SJSA1 (cell line): ENCODE data around the gene TDRD7. TPM values are rescaled to one million over a fixed set of nuclear protein-coding genes. Genes with fewer than 3 reads are reported as not detected.

Experiments used
- DNase-seq, 2 experiments: peaks; one replicate each; pipeline ENCODE4 v3.0.0-alpha.2; 2015 to 2020; ENCODE audit warnings: low spot score in 2 of 2, low read depth in 1 of 2
- H3K27ac ChIP-seq: fragments of 250-450 bp; sonication (Bioruptor Pico); 2 replicates; pipeline ENCODE4 v1.5.1; 2020; ENCODE audit warnings: mild to moderate bottlenecking, moderate library complexity
- H3K27me3 ChIP-seq: fragments of 250-450 bp; sonication (Bioruptor Pico); replicated peaks from 2 replicates; pipeline ENCODE4 v1.5.1; 2020; ENCODE audit warnings: mild to moderate bottlenecking, moderate library complexity
- H3K36me3 ChIP-seq: fragments of 250-450 bp; sonication (Bioruptor Pico); 2 replicates; pipeline ENCODE4 v1.5.1; 2020; ENCODE audit warnings: mild to moderate bottlenecking
- H3K4me1 ChIP-seq: fragments of 250-450 bp; sonication (Bioruptor Pico); replicated peaks from 2 replicates; pipeline ENCODE4 v1.6.1; 2021; ENCODE audit warnings: mild to moderate bottlenecking
- H3K4me3 ChIP-seq: fragments of 250-450 bp; sonication (Bioruptor Pico); 2 replicates; pipeline ENCODE4 v1.5.1; 2020; ENCODE audit warnings: mild to moderate bottlenecking
- H3K9me3 ChIP-seq: fragments of 250-450 bp; sonication (Bioruptor Pico); replicated peaks from 2 replicates; pipeline ENCODE4 v1.5.1; 2020; ENCODE audit warnings: mild to moderate bottlenecking
- total RNA-seq: library from RNA; depleted of rRNA; stranded (reverse); fragments of >200 nt; shearing (Covaris generic); gene quantifications from 2 replicates; pipeline ENCODE4 v1.2.3, GENCODE V29; 2014

TDRD7 gene
- total RNA-seq, 1 experiment from 2014 or later = 5.3 TPM

DNA sequence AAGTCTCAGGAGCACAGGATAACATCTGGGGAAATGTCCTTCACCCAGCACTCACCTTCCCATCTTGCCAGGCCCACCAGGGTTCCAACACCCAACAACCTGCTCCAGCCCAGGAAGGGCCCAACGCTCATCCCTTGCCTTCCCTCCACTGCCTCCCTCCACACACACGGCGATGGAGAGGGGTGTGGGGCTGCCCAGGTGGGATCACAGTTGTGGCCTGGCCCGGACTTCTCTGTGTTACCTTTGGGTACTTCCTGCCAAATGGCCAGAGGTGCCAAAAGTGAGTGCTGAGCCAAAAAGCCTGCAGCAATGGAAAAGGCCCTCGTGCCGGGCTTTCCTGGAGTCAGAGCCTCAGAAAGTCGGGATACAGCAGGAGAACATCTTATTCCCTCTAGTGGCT, 15.6 kb upstream of the TDRD7 start:
- Histone ChIP-seq H3K4me1 (peaks cover 4% of the 10 kb centered on the region; the same call in 1 of the 2 replicates), H3K36me3 (no peaks in the 10 kb centered on the region), H3K27ac (no peak overlapping the region), H3K4me3 (no peak overlapping the region), H3K27me3 (no peaks in the 10 kb centered on the region), H3K9me3 (no peaks in the 10 kb centered on the region)
- DNase-seq = no peak

DNA sequence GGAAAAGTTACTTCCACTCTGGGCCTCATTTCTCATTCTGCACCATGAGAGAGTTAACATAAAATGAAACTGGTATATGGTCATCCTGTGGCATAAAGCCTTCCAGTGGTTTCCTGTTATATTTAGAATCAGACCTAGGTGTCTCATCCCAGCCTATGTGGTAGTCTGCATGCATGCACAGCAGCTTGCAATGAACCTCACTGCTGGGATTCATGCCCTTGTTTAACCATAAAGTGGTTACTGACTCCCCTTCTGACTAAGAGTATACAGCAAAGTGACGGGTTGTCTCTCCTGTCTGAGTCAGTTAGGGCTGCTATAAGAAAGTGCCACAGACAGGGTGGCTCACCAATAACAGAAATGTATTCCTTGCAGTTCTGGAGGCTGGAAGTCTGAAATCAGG, 14.7 kb upstream of the TDRD7 start:
- no peak for DNase-seq
- Histone ChIP-seq H3K36me3 (no peaks in the 10 kb centered on the region), H3K27me3 (no peaks in the 10 kb centered on the region), H3K27ac (no peak overlapping the region), H3K4me3 (no peak overlapping the region), H3K9me3 (no peaks in the 10 kb centered on the region), H3K4me1 (peaks cover 4% of the 10 kb centered on the region; the same call in 1 of the 2 replicates)

DNA sequence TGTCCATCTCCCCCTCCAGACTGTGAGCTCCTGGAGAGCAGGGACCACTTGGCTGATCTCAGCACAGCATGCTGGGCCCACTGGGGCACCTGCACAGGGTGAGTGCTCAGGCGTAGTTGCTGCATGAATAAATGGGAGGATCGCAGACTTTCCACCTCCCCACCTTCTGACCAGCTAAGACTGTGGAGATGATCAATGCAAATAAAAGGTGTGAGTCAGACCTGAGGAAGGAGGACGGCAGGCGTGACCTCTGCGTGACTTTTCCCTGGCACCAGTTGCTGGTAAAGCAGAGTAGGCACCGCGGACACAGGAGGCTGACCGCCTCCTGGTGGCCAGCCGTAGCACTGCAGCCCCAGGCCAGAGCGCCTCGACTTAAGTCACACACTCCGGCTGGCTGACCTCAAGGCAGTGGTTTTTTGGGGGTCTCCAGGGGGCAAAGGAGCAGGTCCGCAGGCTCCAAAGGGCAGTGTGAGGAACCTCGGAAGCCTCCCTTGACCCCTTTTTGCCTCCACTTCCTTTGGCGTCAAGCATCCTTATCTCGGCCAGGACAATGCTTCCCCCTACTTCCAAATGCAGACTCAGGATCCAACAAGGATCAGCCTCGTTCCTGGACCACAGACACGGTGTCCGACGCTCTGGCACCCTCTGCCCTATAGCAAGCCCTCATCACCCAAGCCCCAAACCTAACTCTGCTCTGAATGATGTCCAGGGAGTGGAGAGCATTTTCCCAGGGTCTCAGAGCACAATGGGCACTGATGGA, 12.7 kb upstream of the TDRD7 start:
- peak; percentile 25 to 57 for DNase-seq
- Histone ChIP-seq H3K27ac (no peak overlapping the region), H3K9me3 (0 out of 2 replicates have a peak, but pooled peaks cover 4% of the 10 kb centered on the region), H3K27me3 (no peaks in the 10 kb centered on the region), H3K36me3 (no peaks in the 10 kb centered on the region), H3K4me1 (peaks cover 4% of the 10 kb centered on the region; the same call in 1 of the 2 replicates), H3K4me3 (no peak overlapping the region)

DNA sequence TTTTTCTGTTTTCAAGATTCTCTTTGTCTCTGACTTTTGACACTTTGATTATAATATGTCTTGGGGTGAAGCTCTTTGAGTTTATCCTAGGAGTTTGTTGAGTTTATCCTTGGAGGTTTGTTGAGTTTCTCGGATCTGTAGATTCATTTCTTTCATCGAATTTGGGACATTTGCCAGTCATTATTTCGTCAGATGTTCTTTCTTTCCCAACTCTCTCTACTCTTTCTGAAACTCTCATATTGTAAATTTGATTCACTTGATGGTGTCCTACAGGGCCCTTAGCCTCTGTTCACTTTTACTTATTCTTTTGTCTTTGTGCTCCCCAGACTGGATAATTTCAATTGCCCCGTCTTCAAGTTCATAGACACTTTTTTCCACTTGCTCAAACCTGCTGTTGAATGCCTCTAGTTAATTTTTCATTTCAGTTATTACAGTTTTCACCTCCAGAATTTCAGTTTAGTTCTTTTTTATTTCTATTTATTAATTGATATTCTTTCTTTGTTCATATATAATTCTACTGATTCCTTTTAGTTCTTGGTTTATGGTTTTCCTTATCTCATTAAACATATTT, 8.1 kb upstream of the TDRD7 start:
- 0 out of 2 replicates have a peak, but pooled peaks cover 3% of the 10 kb centered on the region for H3K27me3 ChIP-seq
- H3K36me3 ChIP-seq = no peaks in the 10 kb centered on the region
- H3K27ac ChIP-seq = no peak overlapping the region
- 0 out of 2 replicates have a peak, but pooled peaks cover 4% of the 10 kb centered on the region for H3K9me3 ChIP-seq
- H3K4me1 ChIP-seq = peaks cover 4% of the 10 kb centered on the region; the same call in 1 of the 2 replicates
- DNase-seq = no peak
- no peak overlapping the region for H3K4me3 ChIP-seq

DNA sequence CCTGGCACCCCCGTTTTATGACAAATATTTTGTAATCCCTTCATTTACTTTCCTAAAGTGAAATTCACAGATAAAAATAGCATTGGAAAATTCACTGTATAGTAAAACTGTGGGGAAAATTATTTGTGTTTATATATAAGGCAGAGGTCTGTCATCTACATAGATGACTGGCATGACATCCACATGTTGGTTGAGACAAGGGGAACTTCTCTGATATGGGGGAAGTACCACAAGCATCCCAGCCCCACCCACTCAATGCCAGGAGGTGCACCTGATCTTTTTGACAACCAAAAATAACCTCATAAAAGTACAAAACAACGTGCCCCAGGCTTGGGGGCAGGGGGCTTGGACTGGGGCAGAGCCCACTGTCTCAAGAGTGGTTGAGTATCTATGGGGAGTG, 6.3 kb upstream of the TDRD7 start:
- Histone ChIP-seq H3K4me1 (no peaks in the 10 kb centered on the region), H3K27me3 (0 out of 2 replicates have a peak, but pooled peaks cover 11% of the 10 kb centered on the region), H3K4me3 (no peak overlapping the region), H3K9me3 (0 out of 2 replicates have a peak, but pooled peaks cover 4% of the 10 kb centered on the region), H3K27ac (no peak overlapping the region), H3K36me3 (no peaks in the 10 kb centered on the region)
- DNase-seq = no peak

DNA sequence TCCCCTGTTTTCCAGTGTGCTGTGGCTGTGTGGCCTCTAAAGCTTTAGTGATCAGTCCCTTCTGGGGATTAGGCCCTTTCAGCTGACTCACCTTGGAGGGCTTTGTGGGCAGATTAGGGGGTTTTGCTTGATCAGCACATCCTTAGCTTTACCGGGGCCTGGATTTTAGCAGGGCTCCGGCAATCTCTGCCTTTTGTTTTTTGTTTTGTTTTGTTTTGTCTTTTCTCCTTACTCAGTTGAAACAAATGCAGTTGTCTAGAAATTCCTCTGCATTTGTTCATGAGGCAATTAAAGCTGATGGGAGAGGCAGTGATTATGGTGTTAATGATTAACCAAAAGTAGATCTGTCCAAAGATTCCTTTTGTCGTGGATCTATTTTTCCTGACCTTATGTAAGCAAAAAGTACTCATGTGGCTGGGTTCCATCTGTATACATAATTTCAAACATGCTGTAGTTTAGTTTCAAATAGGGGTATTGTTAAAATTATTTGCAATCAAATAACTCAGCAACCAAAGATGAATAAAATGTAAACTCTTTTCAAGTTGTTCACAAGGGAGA, 5.2 kb upstream of the TDRD7 start:
- H3K4me3 ChIP-seq = no peak overlapping the region
- H3K27ac ChIP-seq = no peak overlapping the region
- H3K36me3 ChIP-seq = no peaks in the 10 kb centered on the region
- H3K9me3 ChIP-seq = 0 out of 2 replicates have a peak, but pooled peaks cover 4% of the 10 kb centered on the region
- DNase-seq = no peak
- peaks cover 3% of the 10 kb centered on the region; the same call in 1 of the 2 replicates for H3K4me1 ChIP-seq
- H3K27me3 ChIP-seq = 0 out of 2 replicates have a peak, but pooled peaks cover 11% of the 10 kb centered on the region

DNA sequence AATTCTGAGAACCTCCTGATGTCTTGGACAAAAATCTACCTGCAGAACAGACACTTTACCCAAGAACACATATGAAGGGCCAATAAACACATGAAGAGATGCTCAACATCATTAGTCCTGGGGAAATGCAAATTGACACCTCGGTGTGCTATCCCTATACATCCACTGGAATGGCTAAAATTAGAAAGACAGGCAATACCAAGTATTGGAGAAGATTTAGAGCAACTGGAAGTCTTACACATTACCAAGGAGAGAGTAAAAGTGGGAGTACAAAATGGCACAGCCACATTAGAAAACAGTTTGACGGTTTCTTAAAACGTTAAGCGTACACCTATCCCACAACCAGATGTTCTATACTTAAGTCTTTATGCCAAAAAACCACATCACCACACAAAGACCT, 3.3 kb upstream of the TDRD7 start:
- 0 out of 2 replicates have a peak, but pooled peaks cover 4% of the 10 kb centered on the region for H3K9me3 ChIP-seq
- peaks cover 4% of the 10 kb centered on the region; the same call in 1 of the 2 replicates for H3K36me3 ChIP-seq
- DNase-seq = no peak
- H3K4me3 ChIP-seq = no peak overlapping the region
- 0 out of 2 replicates have a peak, but pooled peaks cover 11% of the 10 kb centered on the region for H3K27me3 ChIP-seq
- H3K4me1 ChIP-seq = peaks cover 13% of the 10 kb centered on the region; the same call in 1 of the 2 replicates
- H3K27ac ChIP-seq = no peak overlapping the region

DNA sequence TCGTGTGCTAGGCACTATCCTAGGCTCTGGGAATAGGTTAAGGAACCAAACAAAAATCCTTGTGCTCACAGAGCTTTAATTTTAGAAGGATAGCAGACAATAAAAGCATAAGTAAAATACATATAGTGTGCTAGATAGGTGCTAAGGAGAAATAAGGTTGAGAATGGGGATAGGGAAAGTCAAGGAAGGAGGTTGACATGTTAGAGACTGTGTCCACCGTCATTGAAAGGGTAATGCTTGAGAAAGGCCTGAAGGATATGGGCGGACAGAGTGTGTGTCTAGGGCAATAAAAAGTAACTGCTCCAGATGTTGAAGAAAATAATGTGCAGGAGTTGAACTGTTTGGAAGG, 482 bp upstream of the TDRD7 start:
- Histone ChIP-seq H3K4me1 (peaks cover 13% of the 10 kb centered on the region; the same call in 1 of the 2 replicates), H3K27ac (no peak overlapping the region), H3K9me3 (no peaks in the 10 kb centered on the region), H3K4me3 (peak overlapping the region; percentile 92), H3K36me3 (peaks cover 4% of the 10 kb centered on the region; the same call in 1 of the 2 replicates), H3K27me3 (0 out of 2 replicates have a peak, but pooled peaks cover 11% of the 10 kb centered on the region)
- no peak for DNase-seq

DNA sequence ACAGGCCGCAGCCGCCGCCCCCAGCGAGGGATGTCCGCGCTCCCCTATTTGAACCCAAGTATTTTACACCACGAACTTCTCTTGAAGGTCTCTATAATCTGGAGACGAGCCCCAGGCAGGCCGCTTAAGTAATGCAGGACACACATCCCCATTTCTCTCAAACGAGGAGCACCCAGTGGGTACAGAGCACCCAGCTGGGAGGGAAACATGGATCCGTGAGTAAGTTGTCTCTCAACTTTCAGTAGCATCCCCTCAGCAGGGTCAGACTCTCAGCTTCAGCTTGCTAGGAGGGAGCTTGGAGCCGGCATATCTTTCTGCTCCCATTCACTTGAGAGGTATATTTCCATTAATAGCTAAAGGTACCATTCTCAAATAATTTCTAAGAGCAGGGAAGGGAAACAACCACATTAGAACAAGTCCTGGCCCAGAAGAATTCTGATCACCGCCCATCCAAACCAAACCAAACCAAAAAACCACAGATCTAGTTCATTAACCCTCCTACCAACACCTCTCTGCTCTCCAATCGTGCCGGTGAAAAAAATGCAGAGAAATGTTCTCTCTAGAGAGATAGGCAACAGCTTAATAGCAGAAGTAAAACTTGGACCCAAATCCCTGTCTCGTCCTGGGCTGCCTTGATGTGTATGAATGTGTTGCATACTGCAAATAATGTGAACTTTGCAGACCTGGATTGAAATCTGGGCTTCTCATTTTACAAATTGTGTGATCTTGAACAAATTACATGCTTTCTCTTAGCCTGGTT, 910 bp downstream of the TDRD7 start:
- Histone ChIP-seq H3K4me1 (peaks cover 13% of the 10 kb centered on the region; the same call in 1 of the 2 replicates), H3K4me3 (peak overlapping the region; percentile 92), H3K27me3 (0 out of 2 replicates have a peak, but pooled peaks cover 8% of the 10 kb centered on the region), H3K36me3 (peaks cover 4% of the 10 kb centered on the region; the same call in 1 of the 2 replicates), H3K9me3 (no peaks in the 10 kb centered on the region), H3K27ac (no peak overlapping the region)
- DNase-seq = no peak

DNA sequence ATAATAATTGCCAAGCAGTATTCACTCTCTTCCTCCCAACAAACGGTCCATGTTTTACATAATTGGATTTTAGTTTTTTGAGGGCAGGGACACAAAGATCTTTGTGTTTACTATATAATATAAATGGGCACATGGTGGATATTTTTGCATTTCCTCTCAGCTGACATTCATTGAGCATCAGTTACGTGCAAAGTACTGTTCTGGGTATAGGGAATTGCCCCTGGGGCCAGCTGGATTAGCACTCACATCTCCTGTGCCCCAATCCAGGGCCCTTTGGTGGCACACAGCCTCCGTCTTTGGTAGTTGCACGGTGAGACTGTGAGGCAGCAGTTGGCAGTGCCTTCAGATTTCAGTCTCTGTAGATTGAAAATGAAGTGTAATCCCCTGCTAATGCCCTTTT, 1.6 kb downstream of the TDRD7 start:
- Histone ChIP-seq H3K36me3 (peaks cover 4% of the 10 kb centered on the region; the same call in 1 of the 2 replicates), H3K4me3 (no peak overlapping the region), H3K9me3 (no peaks in the 10 kb centered on the region), H3K27ac (no peak overlapping the region), H3K4me1 (peaks cover 13% of the 10 kb centered on the region; the same call in 1 of the 2 replicates), H3K27me3 (0 out of 2 replicates have a peak, but pooled peaks cover 8% of the 10 kb centered on the region)
- DNase-seq = no peak

DNA sequence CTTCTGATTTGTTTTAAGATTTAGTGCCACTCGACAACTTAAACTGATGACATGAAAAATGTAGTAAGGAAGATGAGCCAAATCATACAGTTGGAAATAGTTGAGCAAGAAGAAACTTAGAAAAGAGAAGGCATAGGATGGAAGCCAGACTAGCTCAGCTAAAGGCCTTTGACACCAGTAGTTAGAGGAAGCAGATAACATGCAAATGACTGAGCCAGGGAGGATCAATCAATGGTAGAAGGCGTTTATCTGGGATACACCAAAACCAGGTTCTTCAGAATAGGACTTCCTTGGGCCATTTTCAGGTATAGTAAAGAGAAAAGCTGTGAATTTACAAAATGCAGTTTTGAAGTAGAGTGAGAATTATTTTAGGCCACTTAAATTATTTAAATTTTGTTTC, 3.2 kb downstream of the TDRD7 start:
- no peak overlapping the region for H3K27ac ChIP-seq

DNA sequence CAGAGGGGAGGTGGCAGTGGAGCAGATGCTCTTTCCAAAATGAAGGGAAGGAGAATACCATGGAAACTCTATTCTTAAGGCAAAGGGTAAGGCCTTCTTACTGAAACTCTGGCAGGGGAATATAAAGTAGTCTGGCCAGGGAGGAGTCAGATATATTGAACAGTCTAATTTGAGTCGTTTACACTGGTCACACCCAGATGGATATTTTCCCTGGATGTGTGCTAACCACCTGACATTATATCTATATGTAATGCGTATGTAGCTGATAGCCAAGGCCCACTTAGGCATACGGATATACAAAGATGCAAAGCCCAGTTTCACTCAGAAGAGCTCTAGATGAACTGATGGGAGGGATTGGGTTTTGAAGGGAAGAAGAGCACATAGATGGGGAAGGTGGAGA, 7.0 kb downstream of the TDRD7 start:
- H3K4me3 ChIP-seq = no peak overlapping the region
- H3K27ac ChIP-seq = no peak overlapping the region
- DNase-seq = no peak
- H3K27me3 ChIP-seq = no peaks in the 10 kb centered on the region
- peaks cover 10% of the 10 kb centered on the region for H3K4me1 ChIP-seq
- H3K9me3 ChIP-seq = no peaks in the 10 kb centered on the region
- H3K36me3 ChIP-seq = no peaks in the 10 kb centered on the region

More for the DNA sequence above, 3.2 kb downstream of the TDRD7 start:
- H3K9me3 ChIP-seq = no peaks in the 10 kb centered on the region
- DNase-seq = no peak
- H3K27me3 ChIP-seq = no peaks in the 10 kb centered on the region
- no peak overlapping the region for H3K4me3 ChIP-seq
- H3K36me3 ChIP-seq = peaks cover 4% of the 10 kb centered on the region; the same call in 1 of the 2 replicates
- H3K4me1 ChIP-seq = peaks cover 24% of the 10 kb centered on the region

DNA sequence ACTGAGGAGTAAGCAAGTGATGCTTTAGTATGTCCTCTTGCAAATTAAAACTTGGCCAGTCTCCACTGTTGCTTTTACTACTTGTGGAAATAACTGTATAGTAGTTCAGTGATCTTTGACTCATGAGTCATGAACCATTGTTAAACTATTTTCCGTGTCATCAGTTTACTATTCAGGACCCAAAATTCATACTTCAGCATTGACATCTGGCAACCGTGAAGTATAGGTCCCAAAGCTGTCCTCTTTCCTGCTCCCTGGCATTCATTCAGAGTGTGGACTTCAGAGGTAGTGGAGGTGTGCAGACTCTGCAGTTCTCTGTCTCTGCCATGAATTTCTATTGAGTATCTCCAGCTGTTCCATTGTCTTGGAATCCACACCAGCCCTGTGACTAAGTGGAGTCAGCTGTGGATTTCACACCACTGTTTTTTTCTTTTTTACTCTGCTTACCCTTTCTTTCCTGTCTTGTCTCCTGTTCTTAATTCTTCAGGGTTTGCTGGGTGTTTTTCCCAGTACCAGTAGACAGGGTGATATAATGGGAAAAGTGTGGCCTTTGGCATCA, 7.5 kb downstream of the TDRD7 start:
- no peaks in the 10 kb centered on the region for H3K36me3 ChIP-seq
- H3K27me3 ChIP-seq = no peaks in the 10 kb centered on the region
- H3K27ac ChIP-seq = no peak overlapping the region
- no peaks in the 10 kb centered on the region for H3K9me3 ChIP-seq
- DNase-seq = peak in 1 of 2 experiments; percentile 31
- H3K4me3 ChIP-seq = no peak overlapping the region
- peaks cover 10% of the 10 kb centered on the region for H3K4me1 ChIP-seq
